Activated T-cell treated with anti-CD3 and anti-CD28 coated beads, Interleukin-2, amount 50 U/mL, for 72 hours (primary cell): Measurements from ENCODE around the gene MCU. TPM values are rescaled to one million over a fixed set of nuclear protein-coding genes. Genes with fewer than 3 reads are reported as not detected.
"Not testable (repeated sequence)": the region's sequence is repeated elsewhere in the genome, so short reads cannot be mapped to it uniquely, and the experiment has no call there.

Experiments used
- ATAC-seq, 2 donors: fragments of 150-1000 bp; cut with Tn5 transposase; replicated peaks in 1 of 2; 2 replicates each; pipeline ENCODE4 v1.10.0; 2021; ENCODE audit warnings: moderate library complexity in 2 of 2, mild to moderate bottlenecking in 1 of 2
- DNase-seq, 2 donors: peaks; one replicate each; pipeline ENCODE4 v3.0.0; 2021 to 2022; ENCODE audit warnings: mixed read lengths in 1 of 2
- H3K27ac Mint-ChIP-seq: one replicate; pipeline ENCODE4 v1.8.0; 2022; ENCODE audit warnings: mild to moderate bottlenecking, moderate library complexity, mixed read lengths
- H3K27me3 Mint-ChIP-seq: one replicate; pipeline ENCODE4 v1.8.0; 2022; ENCODE audit warnings: low read depth, mixed read lengths
- H3K36me3 Mint-ChIP-seq, 2 donors: one replicate each; pipeline ENCODE4 v1.8.0; 2022; ENCODE audit warnings: mixed read lengths in 2 of 2, mild to moderate bottlenecking in 1 of 2; ENCODE audit not compliant: insufficient read depth in 2 of 2
- H3K4me1 Mint-ChIP-seq: one replicate; pipeline ENCODE4 v1.8.0; 2022; ENCODE audit warnings: low read depth, mixed read lengths
- H3K4me3 Mint-ChIP-seq, 2 donors: one replicate each; pipeline ENCODE4 v1.8.0; 2022; ENCODE audit warnings: mild to moderate bottlenecking in 2 of 2, mixed read lengths in 2 of 2, moderate library complexity in 2 of 2
- H3K9me3 Mint-ChIP-seq, 2 donors: one replicate each; pipeline ENCODE4 v1.8.0; 2022; ENCODE audit warnings: mixed read lengths in 2 of 2
- total RNA-seq, 2 donors: library from RNA; stranded (reverse); gene quantifications; one replicate each; pipeline ENCODE4 v1.2.3, GENCODE V29; 2022

MCU gene
- total RNA-seq, 2 donors from 2014 or later, result 16.3 to 18.9 TPM

- DNase-seq (no peak), ATAC-seq (no peak)
- no peaks in the 10 kb centered on the region for H3K9me3 Mint-ChIP-seq
- no peaks in the 10 kb centered on the region for H3K27me3 Mint-ChIP-seq
- no peak overlapping the region for H3K4me3 Mint-ChIP-seq
- H3K4me1 Mint-ChIP-seq, result peaks cover 6% of the 10 kb centered on the region
- no peak overlapping the region for H3K27ac Mint-ChIP-seq
- H3K36me3 Mint-ChIP-seq, result no peaks in the 10 kb centered on the region
Observed at GRCh38 chr10:72744566-72744965, 52.6 kb downstream of the MCU start.

GRCh38 chr10:72746426-72747363 lies 54.8 kb downstream of the MCU start:
- H3K4me3 Mint-ChIP-seq, result no peak overlapping the region
- no peak for ATAC-seq
- no peaks in the 10 kb centered on the region for H3K36me3 Mint-ChIP-seq
- no peaks in the 10 kb centered on the region for H3K27me3 Mint-ChIP-seq
- no peak overlapping the region for H3K27ac Mint-ChIP-seq
- no peaks in the 10 kb centered on the region for H3K4me1 Mint-ChIP-seq
- no peak for DNase-seq
- no peaks in the 10 kb centered on the region for H3K9me3 Mint-ChIP-seq

- ATAC-seq (no peak), DNase-seq (no peak)
- Mint-ChIP-seq H3K9me3 (no peaks in the 10 kb centered on the region), H3K4me1 (no peaks in the 10 kb centered on the region), H3K27me3 (no peaks in the 10 kb centered on the region), H3K27ac (no peak overlapping the region), H3K4me3 (no peak overlapping the region), H3K36me3 (no peaks in the 10 kb centered on the region)
Observed at GRCh38 chr10:72747521-72747920, 55.6 kb downstream of the MCU start.

DNA sequence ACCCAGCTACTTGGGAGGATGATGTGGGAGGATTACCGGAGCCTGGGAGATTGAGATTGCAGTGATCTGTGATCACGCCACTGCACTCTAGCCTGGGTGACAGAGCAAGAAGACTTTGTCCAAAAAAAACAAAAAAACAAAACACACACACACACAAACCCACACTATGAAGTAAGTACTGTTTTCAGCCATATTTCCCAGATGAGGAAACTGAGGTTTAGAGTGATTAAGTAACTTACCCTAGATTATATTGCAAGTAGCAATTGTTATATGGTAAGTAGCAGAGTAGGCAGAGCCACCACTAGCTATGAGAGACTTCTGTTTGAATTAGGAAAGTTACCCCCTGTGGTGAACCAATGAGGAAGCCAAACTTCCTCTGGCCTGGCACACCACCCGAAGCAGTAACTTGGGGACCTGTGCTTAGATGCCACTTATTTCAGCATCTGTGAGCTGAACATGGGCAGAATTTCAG lies 61.9 kb downstream of the MCU start:
- Mint-ChIP-seq H3K36me3 (no peaks in the 10 kb centered on the region), H3K27ac (no peak overlapping the region), H3K4me3 (no peak overlapping the region), H3K4me1 (peaks cover 5% of the 10 kb centered on the region), H3K9me3 (no peaks in the 10 kb centered on the region), H3K27me3 (no peaks in the 10 kb centered on the region)
- DNase-seq, result no peak
- no peak for ATAC-seq

DNA sequence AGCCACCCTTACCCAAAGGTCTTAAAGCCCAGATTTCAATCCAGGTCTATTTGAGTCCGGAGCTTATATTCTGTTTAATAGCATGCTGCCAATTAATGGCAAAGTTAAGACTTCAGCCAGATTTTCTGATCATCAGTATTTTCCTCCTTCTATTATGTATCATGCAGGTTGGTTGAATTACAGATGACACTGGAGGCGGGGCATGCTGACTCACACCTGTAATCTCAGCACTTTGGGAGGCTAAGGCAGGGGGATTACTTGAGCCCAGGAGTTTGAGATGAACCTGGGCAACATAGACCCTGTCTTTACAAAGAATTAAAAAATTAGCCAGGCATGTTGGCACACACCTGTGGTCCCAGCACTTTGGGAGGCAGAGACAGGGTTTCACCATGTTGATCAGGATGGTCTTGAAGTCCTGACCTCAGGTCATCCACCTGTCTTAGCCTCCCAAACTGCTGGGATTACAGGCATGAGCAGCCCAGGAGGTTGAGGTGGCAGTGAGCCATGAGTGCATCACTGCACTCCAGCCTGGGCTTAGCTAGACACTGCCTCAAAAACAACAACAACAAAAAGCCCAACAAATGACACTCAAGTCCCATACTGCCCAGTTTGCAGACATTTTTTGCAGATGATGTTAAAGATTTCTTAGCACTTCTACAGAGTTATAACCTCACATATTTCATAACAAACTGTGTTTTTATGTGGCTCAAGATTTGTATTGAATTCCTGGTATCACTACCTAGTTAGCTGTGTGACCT lies 62.5 kb downstream of the MCU start:
- Mint-ChIP-seq H3K36me3 (no peaks in the 10 kb centered on the region), H3K9me3 (no peaks in the 10 kb centered on the region), H3K4me1 (peaks cover 5% of the 10 kb centered on the region), H3K27ac (no peak overlapping the region), H3K27me3 (no peaks in the 10 kb centered on the region), H3K4me3 (no peak overlapping the region)
- ATAC-seq (no peak), DNase-seq (no peak)

- H3K36me3 Mint-ChIP-seq, result no peaks in the 10 kb centered on the region
- no peaks in the 10 kb centered on the region for H3K27me3 Mint-ChIP-seq
- no peak overlapping the region for H3K4me3 Mint-ChIP-seq
- H3K27ac Mint-ChIP-seq, result no peak overlapping the region
- H3K9me3 Mint-ChIP-seq, result no peaks in the 10 kb centered on the region
- no peak for ATAC-seq
- DNase-seq, result no peak
- H3K4me1 Mint-ChIP-seq, result peaks cover 5% of the 10 kb centered on the region
Observed at GRCh38 chr10:72756674-72757385, 64.9 kb downstream of the MCU start.

DNA sequence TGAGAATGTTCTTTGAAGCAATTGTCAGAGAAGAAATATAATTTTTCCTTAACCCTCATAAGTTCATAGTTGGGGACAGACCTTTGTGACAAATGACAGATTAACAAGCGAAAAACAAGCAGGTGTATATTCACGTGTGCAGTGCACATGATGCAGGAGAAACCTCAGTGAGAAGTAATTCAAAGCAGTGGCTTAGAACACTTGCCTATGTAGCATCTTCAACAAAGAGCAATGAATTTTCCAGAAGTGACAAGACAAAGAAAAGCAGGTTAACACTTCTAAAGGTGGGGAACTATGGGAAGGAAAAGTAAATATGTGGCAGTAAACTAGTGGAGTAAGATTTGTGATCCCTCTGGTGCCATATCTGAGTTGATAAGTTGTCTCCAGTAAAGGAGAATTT lies 65.8 kb downstream of the MCU start:
- Mint-ChIP-seq H3K27me3 (no peaks in the 10 kb centered on the region), H3K4me3 (no peak overlapping the region), H3K36me3 (no peaks in the 10 kb centered on the region), H3K27ac (no peak overlapping the region), H3K9me3 (no peaks in the 10 kb centered on the region), H3K4me1 (peaks cover 5% of the 10 kb centered on the region)
- ATAC-seq (no peak), DNase-seq (no peak)

GRCh38 chr10:72758930-72759329 lies 67.0 kb downstream of the MCU start:
- H3K4me3 Mint-ChIP-seq, H3K36me3 Mint-ChIP-seq, H3K9me3 Mint-ChIP-seq, H3K27ac Mint-ChIP-seq, DNase-seq, ATAC-seq, H3K4me1 Mint-ChIP-seq, H3K27me3 Mint-ChIP-seq: not testable (repeated sequence)

DNA sequence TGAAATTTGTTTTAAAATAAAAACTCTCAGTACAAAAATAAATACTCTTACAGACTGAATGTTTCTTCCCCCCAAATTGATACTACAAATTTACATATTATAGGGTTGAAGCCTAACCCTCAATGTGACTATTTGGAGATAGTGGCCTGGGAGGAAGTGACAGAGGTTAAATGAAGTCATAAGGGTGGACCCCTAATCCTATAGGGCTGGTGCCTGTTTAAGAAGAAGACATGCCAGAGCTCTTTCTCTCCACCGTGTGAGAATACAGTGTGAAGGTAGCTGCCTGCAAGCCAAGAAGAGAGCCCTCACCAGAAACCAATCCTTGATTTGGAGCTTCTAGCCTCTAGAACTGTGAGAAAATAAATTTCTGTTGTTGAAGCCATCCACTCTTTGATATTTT lies 67.6 kb downstream of the MCU start:
- Mint-ChIP-seq H3K27ac (no peak overlapping the region), H3K27me3 (no peaks in the 10 kb centered on the region), H3K4me1 (no peaks in the 10 kb centered on the region), H3K36me3 (no peaks in the 10 kb centered on the region), H3K4me3 (no peak overlapping the region), H3K9me3 (no peaks in the 10 kb centered on the region)
- DNase-seq, result no peak
- ATAC-seq, result no peak

- no peaks in the 10 kb centered on the region for H3K36me3 Mint-ChIP-seq
- DNase-seq, result no peak
- H3K27me3 Mint-ChIP-seq, result no peaks in the 10 kb centered on the region
- no peak for ATAC-seq
- H3K9me3 Mint-ChIP-seq, result peaks cover 0 to 1% of the 10 kb centered on the region in 2 donors
- H3K27ac Mint-ChIP-seq, result no peak overlapping the region
- H3K4me1 Mint-ChIP-seq, result no peaks in the 10 kb centered on the region
- H3K4me3 Mint-ChIP-seq, result no peak overlapping the region
Observed at GRCh38 chr10:72761498-72761897, 69.6 kb downstream of the MCU start.

- no peaks in the 10 kb centered on the region for H3K27me3 Mint-ChIP-seq
- no peaks in the 10 kb centered on the region for H3K4me1 Mint-ChIP-seq
- H3K36me3 Mint-ChIP-seq, result no peaks in the 10 kb centered on the region
- no peak for ATAC-seq
- H3K27ac Mint-ChIP-seq, result no peak overlapping the region
- H3K4me3 Mint-ChIP-seq, result no peak overlapping the region
- no peak for DNase-seq
- H3K9me3 Mint-ChIP-seq, result peaks cover 0 to 2% of the 10 kb centered on the region in 2 donors
Observed at GRCh38 chr10:72762042-72762441, 70.1 kb downstream of the MCU start.

DNA sequence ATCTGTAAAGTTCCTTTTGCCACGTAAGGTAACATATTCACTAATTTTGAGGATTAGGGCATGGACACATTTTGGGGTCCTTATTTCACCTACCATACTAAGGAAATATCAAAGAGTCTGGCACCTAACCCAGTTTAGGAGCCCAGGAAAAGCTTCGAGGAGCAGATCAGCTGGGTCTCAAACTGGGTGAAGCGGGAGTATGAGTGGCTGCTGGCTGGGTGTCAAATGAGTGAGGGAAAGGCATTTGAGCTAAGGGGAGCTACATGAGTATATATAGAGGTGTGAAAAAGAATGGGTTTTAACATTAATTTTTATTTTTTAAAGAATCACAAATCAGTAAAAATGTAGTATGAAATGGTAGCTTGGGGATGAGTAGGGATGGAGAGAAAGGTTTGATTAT lies 71.3 kb downstream of the MCU start:
- DNase-seq, result no peak
- peaks cover 3 to 6% of the 10 kb centered on the region in 2 donors for H3K36me3 Mint-ChIP-seq
- H3K27ac Mint-ChIP-seq, result no peak overlapping the region
- no peak overlapping the region for H3K4me3 Mint-ChIP-seq
- no peak for ATAC-seq
- no peaks in the 10 kb centered on the region for H3K4me1 Mint-ChIP-seq
- no peaks in the 10 kb centered on the region for H3K27me3 Mint-ChIP-seq
- H3K9me3 Mint-ChIP-seq, result peaks cover 4 to 6% of the 10 kb centered on the region in 2 donors

DNA sequence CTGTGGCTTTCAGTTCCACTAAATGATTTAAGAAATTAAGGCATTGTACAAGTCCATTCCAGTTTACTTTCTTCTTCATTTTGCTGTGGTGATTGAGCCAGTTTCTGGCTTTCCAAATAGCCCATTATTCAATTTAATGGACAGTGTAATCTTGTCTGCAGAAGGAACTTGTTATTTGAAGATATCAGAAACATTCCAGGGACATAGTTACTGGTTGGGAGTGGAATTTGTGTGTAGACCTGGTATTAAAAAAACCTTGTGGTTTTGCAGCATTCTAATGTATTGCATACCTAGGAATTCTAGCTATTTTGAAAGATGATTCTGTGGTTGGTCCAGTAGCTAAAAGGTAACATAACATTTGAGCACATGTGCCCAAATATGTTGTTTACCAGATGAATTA lies 72.2 kb downstream of the MCU start:
- no peaks in the 10 kb centered on the region for H3K27me3 Mint-ChIP-seq
- no peaks in the 10 kb centered on the region for H3K4me1 Mint-ChIP-seq
- peaks cover 4 to 6% of the 10 kb centered on the region in 2 donors for H3K9me3 Mint-ChIP-seq
- no peak overlapping the region for H3K4me3 Mint-ChIP-seq
- H3K36me3 Mint-ChIP-seq, result peaks cover 5 to 6% of the 10 kb centered on the region in 2 donors
- H3K27ac Mint-ChIP-seq, result no peak overlapping the region
- DNase-seq, result no peak
- no peak for ATAC-seq
